DND-41 (cell line): ENCODE data around the gene NEGR1.

Experiments used
- ATAC-seq: fragments of 200-7000 bp; cut with Tn5 transposase; 3 replicates; pipeline ENCODE4 v1.9.1; 2021; ENCODE audit warnings: low read depth; ENCODE audit not compliant: insufficient read depth
- DNase-seq: peaks from one replicate; pipeline ENCODE4 v3.0.0-alpha.2; 2020
- H2AFZ ChIP-seq: 2 replicates; pipeline ENCODE4 v1.6.0; 2012; ENCODE audit warnings: low read depth, low read length
- H3K27ac ChIP-seq: 2 replicates; pipeline ENCODE4 v1.5.1; 2012; ENCODE audit warnings: low read length, inconsistent platforms
- H3K27me3 ChIP-seq: fragments of 200-600 bp; sonication (generic); 2 replicates; pipeline ENCODE4 v1.6.0; 2012; ENCODE audit warnings: low read length, mild to moderate bottlenecking, inconsistent platforms; ENCODE audit not compliant: insufficient read depth, poor library complexity
- H3K36me3 ChIP-seq: 2 replicates; pipeline ENCODE4 v1.5.1; 2012; ENCODE audit warnings: low read length, inconsistent platforms; ENCODE audit not compliant: insufficient read depth
- H3K4me1 ChIP-seq: 2 replicates; pipeline ENCODE4 v1.5.1; 2012; ENCODE audit warnings: mild to moderate bottlenecking, low read length; ENCODE audit not compliant: insufficient read depth
- H3K4me2 ChIP-seq: 2 replicates; pipeline ENCODE4 v1.6.0; 2012; ENCODE audit warnings: mild to moderate bottlenecking, moderate library complexity, low read length, inconsistent platforms; ENCODE audit not compliant: insufficient read depth
- H3K4me3 ChIP-seq, 2 experiments: fragments of 200-600 bp in 1 of 2; shearing (Covaris generic) in 1 of 2; 2 replicates each; pipeline ENCODE4 v1.5.1; 2012 to 2016; ENCODE audit warnings: inconsistent platforms in 2 of 2, low read length in 2 of 2, mild to moderate bottlenecking in 2 of 2, low read depth in 1 of 2, moderate library complexity in 1 of 2
- H3K79me2 ChIP-seq: 2 replicates; pipeline ENCODE4 v1.6.0; 2012; ENCODE audit warnings: low read length, inconsistent platforms; ENCODE audit not compliant: insufficient read depth
- H3K9ac ChIP-seq: 2 replicates; pipeline ENCODE4 v1.6.0; 2012; ENCODE audit warnings: low read depth, mild to moderate bottlenecking, inconsistent platforms, low read length, moderate library complexity
- H3K9me3 ChIP-seq: 2 replicates; pipeline ENCODE4 v1.5.1; 2012; ENCODE audit warnings: low read length, moderate library complexity, mild to moderate bottlenecking, inconsistent platforms; ENCODE audit not compliant: insufficient read depth, severe bottlenecking
- H4K20me1 ChIP-seq: 2 replicates; pipeline ENCODE4 v1.6.0; 2012; ENCODE audit warnings: low read length; ENCODE audit not compliant: insufficient read depth
- EZH2 ChIP-seq: IDR thresholded peaks from 3 replicates; pipeline ENCODE4 v1.6.1; 2012; ENCODE audit warnings: borderline replicate concordance, low read depth, mild to moderate bottlenecking, moderate library complexity, low read length, inconsistent platforms; ENCODE audit not compliant: severe bottlenecking
- TF ChIP-seq, protein P1 (sequence below): IDR thresholded peaks from 2 replicates; pipeline ENCODE4 v1.5.1; 2012; ENCODE audit warnings: borderline replicate concordance, low read length, moderate library complexity, mild to moderate bottlenecking; ENCODE audit not compliant: poor library complexity, severe bottlenecking; ENCODE audit errors: extremely low read depth

Gene NEGR1

DNA sequence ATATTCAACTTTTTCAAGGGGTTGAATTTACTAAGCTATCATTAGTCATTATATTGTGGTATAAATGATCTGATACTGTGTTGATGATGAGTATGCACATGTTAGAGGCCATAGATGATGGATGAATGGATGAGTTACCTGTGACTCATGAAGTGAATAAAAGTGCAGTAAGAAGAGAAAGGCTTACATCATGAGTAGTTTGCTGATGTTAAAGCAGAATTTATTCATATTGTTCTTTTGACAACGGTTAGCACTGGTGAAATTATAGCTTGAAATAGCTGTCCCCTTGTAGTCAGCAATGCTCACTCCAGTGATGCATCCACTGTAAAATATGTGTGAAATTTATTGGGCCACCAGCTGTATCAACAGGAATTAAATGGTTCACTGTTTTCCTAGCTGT lies 660.6 kb downstream of the NEGR1 start:
- H3K9ac ChIP-seq, result no peak overlapping the region
- no peak overlapping the region for H3K4me3 ChIP-seq

DNA sequence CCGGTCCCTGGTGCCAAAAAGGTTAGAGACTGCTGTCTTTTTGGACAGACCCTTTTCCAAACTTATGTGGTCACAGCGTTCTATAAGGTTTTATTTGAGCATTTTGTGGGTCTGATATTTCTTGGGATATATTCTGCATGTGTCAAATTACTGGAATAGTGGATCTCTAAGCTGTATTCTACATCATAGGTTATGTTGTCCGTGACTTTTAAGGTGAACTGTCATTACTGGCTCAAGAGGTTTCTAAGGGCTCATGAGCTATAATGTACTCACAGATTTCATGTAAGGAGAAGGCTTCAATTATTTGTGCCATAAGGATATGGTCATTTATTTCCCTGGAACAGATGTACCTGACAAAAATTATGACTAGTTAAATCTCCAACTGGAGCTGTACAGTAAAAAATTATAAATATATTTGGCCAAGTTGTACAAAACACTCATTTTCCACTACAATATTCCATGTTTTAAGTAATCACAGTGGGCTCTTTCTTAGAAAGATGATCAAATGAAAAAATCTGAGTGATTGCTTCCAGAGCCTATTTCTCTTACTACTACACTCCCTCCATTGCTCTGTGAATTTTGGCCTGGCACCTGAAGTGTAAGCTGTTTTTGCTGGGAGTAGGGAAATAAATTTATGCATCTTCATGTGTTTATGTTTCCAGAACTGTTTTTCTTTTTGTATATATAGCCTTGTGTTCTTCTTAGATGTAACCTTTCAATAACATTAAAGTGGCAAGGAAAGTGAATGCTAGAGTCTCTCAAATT lies 663.4 kb downstream of the NEGR1 start:
- DNase-seq, result no peak
- H3K9ac ChIP-seq, result no peak overlapping the region
- no peak overlapping the region for H2AFZ ChIP-seq
- ATAC-seq, result no peak
- no peak overlapping the region for H3K27ac ChIP-seq
- no peak overlapping the region for H3K4me3 ChIP-seq
- H3K4me2 ChIP-seq, result no peak overlapping the region
- H3K4me1 ChIP-seq, result no peaks in the 10 kb centered on the region
- H4K20me1 ChIP-seq, result no peaks in the 10 kb centered on the region
- H3K9me3 ChIP-seq, result no peaks in the 10 kb centered on the region
- H3K36me3 ChIP-seq, result no peaks in the 10 kb centered on the region
- no peaks in the 10 kb centered on the region for H3K27me3 ChIP-seq
- no peaks in the 10 kb centered on the region for H3K79me2 ChIP-seq
- TF ChIP-seq EZH2, result no peak
- TF ChIP-seq, protein P1, sequence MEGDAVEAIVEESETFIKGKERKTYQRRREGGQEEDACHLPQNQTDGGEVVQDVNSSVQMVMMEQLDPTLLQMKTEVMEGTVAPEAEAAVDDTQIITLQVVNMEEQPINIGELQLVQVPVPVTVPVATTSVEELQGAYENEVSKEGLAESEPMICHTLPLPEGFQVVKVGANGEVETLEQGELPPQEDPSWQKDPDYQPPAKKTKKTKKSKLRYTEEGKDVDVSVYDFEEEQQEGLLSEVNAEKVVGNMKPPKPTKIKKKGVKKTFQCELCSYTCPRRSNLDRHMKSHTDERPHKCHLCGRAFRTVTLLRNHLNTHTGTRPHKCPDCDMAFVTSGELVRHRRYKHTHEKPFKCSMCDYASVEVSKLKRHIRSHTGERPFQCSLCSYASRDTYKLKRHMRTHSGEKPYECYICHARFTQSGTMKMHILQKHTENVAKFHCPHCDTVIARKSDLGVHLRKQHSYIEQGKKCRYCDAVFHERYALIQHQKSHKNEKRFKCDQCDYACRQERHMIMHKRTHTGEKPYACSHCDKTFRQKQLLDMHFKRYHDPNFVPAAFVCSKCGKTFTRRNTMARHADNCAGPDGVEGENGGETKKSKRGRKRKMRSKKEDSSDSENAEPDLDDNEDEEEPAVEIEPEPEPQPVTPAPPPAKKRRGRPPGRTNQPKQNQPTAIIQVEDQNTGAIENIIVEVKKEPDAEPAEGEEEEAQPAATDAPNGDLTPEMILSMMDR, result no peak

More for the DNA sequence above, 660.6 kb downstream of the NEGR1 start:
- DNase-seq (no peak), ATAC-seq (no peak)
- Histone ChIP-seq H3K4me2 (no peak overlapping the region), H3K27me3 (no peaks in the 10 kb centered on the region), H2AFZ (no peak overlapping the region), H3K36me3 (no peaks in the 10 kb centered on the region), H3K4me1 (no peaks in the 10 kb centered on the region), H4K20me1 (no peaks in the 10 kb centered on the region), H3K9me3 (no peaks in the 10 kb centered on the region), H3K79me2 (no peaks in the 10 kb centered on the region), H3K27ac (no peak overlapping the region)
- TF ChIP-seq EZH2, result no peak
- TF ChIP-seq, protein P1, result no peak

DNA sequence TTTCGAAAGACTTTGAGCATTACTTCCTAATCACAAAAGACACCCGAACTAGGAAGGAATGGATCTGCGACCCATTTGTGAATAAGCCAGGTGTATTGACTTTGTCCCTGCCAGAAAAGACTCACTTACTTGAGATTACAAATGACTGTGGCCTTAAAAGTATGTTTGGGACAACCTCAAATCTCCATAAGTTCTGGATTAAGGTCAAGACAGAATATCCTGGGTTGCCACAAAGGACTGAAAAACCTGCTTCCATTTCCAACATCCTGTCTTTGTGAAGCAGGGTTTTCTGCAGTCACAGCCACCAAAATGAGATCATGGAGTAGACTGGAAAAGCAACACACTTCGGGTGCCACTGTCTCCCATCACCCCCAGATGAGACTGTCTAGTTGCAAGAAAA lies 664.1 kb downstream of the NEGR1 start:
- no peak for ATAC-seq
- TF ChIP-seq EZH2, result no peak
- TF ChIP-seq, protein P1, result no peak

More for the DNA sequence above, 664.1 kb downstream of the NEGR1 start:
- H3K4me3 ChIP-seq, result no peak overlapping the region
- no peak overlapping the region for H3K9ac ChIP-seq
- H3K4me1 ChIP-seq, result no peaks in the 10 kb centered on the region
- no peak overlapping the region for H3K27ac ChIP-seq
- no peaks in the 10 kb centered on the region for H3K36me3 ChIP-seq
- no peaks in the 10 kb centered on the region for H3K27me3 ChIP-seq
- no peaks in the 10 kb centered on the region for H3K79me2 ChIP-seq
- no peak overlapping the region for H2AFZ ChIP-seq
- no peaks in the 10 kb centered on the region for H3K9me3 ChIP-seq
- DNase-seq, result no peak
- H4K20me1 ChIP-seq, result no peaks in the 10 kb centered on the region
- H3K4me2 ChIP-seq, result no peak overlapping the region
